Gastrocnemius medialis (tissue), 4 donors: Measurements from ENCODE around the gene GLTPD2. TPM values are rescaled to one million over a fixed set of nuclear protein-coding genes. Genes with fewer than 3 reads are reported as not detected.

Source experiments
- ATAC-seq, 2 donors: fragments of 150-250 bp; one replicate each; pipeline ENCODE4 v1.9.1; 2016
- DNase-seq, 2 donors: peaks; one replicate each; pipeline ENCODE4 v3.0.0-alpha.2; 2019
- H3K27ac ChIP-seq, 4 donors: fragments of 200-600 bp; sonication (generic); 1 replicate in 1 of 4; 2 replicates in 3 of 4; pipeline ENCODE4 v1.5.1; 2016 to 2018; ENCODE audit warnings: mild to moderate bottlenecking in 2 of 4, moderate library complexity in 1 of 4
- H3K27me3 ChIP-seq, 3 donors: fragments of 200-600 bp; sonication (generic) in 2 of 3; 1 replicate in 1 of 3; 2 replicates in 2 of 3; pipeline versions ENCODE4 v1.5.1 to v1.6.0; 2016 to 2019; ENCODE audit warnings: mild to moderate bottlenecking in 1 of 3, moderate library complexity in 1 of 3
- H3K36me3 ChIP-seq, 2 donors: fragments of 200-600 bp; sonication (generic) in 1 of 2; one replicate each; pipeline ENCODE4 v1.5.1; 2017 to 2018
- H3K4me1 ChIP-seq, 2 donors: fragments of 200-600 bp; sonication (generic) in 1 of 2; one replicate each; pipeline ENCODE4 v1.5.1; 2016 to 2017; ENCODE audit warnings: mild to moderate bottlenecking in 2 of 2
- H3K4me3 ChIP-seq, 4 donors: fragments of 200-600 bp; sonication (generic) in 3 of 4; 1 replicate in 1 of 4; 2 replicates in 3 of 4; pipeline ENCODE4 v1.5.1; 2016 to 2019; ENCODE audit warnings: mild to moderate bottlenecking in 2 of 4
- H3K9me3 ChIP-seq, 3 donors: fragments of 200-600 bp; sonication (generic) in 2 of 3; 1 replicate in 1 of 3; 2 replicates in 2 of 3; pipeline ENCODE4 v1.5.1; 2016 to 2019
- CTCF ChIP-seq, 5 experiments: fragments of 450-650 bp in 3 of 5; fragments of 200-600 bp in 2 of 5; sonication (generic) in 2 of 5; IDR thresholded peaks in 4 of 5; conservative IDR thresholded peaks in 1 of 5; 1 replicate in 4 of 5; 2 replicates in 1 of 5; pipeline ENCODE4 v1.5.1; 2016 to 2019; ENCODE audit warnings: antibody characterized with exemption in 5 of 5, mild to moderate bottlenecking in 3 of 5, moderate library complexity in 3 of 5
- POLR2A ChIP-seq, 2 donors: fragments of 450-650 bp; IDR thresholded peaks; one replicate each; pipeline ENCODE4 v1.6.1; 2017; ENCODE audit warnings: antibody characterized with exemption in 2 of 2, mild to moderate bottlenecking in 2 of 2, moderate library complexity in 2 of 2
- in situ Hi-C, 4 donors: fragments of 200-750 bp; cut with MboI; loops; one replicate each; pipeline versions ENCODE4 v1.15.0 to v1.8.0; 2017; ENCODE audit warnings: low sequenced_read_pairs in 4 of 4
- intact Hi-C: fragments of 100-400 bp; cut with DNase I; formaldehyde crosslinking; loops from one replicate; pipeline ENCODE4 v1.15.1; 2023; ENCODE audit warnings: low total_unique reads
- total RNA-seq, 4 donors: library from RNA; depleted of rRNA; stranded (reverse); fragments of >200 nt; gene quantifications; one replicate each; pipeline versions ENCODE4 v1.1.0 to v1.2.3, GENCODE V29; 2016

Gene GLTPD2
- total RNA-seq, 4 donors from 2014 or later, result 0.53 TPM; not detected in 3

GRCh38 chr17:4772235-4772613 lies 16.5 kb upstream of the GLTPD2 start:
- H3K4me3 ChIP-seq, result no peak overlapping the region
- TF ChIP-seq POLR2A (IDR thresholded peaks at IDR 0.05) (no peak), CTCF (IDR thresholded peaks at IDR 0.05 in 4 of 5, conservative IDR thresholded peaks at IDR 0.05 in 1 of 5) (no peak)
- intact Hi-C loops, result no loop called here

DNA sequence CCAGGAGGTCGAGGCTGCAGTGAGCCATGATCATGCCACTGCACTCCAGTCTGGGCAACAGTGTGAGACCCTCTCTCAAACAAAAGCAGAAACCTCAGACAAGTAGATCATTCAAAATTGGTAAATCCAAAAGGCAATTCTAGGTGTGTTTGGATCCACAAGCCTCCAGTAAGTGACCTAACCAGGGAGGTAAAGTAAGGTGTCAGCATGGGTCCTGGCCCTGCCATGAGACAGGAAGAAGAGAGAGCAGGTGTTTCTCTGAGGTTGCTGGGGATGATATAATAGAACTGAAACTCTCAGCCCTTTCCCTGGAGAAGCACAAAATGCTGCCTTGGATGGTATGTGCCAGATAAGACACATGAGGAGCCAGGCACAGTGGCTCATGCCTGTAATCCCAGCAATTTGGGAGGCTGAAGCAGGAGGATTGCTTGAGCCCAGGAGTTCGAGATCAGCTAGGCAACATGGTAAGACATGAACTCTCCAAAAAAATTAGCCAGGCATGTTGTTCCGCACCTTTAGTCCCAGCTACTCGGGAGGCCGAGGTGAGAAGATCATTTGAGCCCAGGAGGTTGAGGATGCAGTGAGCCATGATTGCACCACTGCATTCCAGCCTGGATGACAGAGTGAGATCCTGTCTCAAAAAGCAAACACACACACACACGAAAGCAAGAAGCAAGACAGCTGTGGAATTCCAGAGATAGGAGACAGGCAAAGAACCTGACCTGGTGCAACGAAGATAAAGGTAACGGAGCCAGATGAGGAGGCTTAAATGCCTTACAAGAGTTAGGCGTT lies 10.6 kb upstream of the GLTPD2 start:
- no peaks in the 10 kb centered on the region for H3K36me3 ChIP-seq
- ATAC-seq (no peak), DNase-seq (no peak)
- intact Hi-C loops (no loop called here), in situ Hi-C loops (loop anchor here in 2 of 4 donors (25.0 kb wide), 1 partner anchor 109 kb away; the partner anchor contains the start of gene C17orf107 (in 2 of the 2))
- no peak overlapping the region for H3K4me3 ChIP-seq
- H3K27ac ChIP-seq, result no peak overlapping the region
- peaks cover 18 to 27% (median 24%) of the 10 kb centered on the region in 3 donors for H3K27me3 ChIP-seq
- H3K4me1 ChIP-seq, result no peaks in the 10 kb centered on the region
- no peak for TF ChIP-seq POLR2A (IDR thresholded peaks at IDR 0.05)
- no peak for TF ChIP-seq CTCF (IDR thresholded peaks at IDR 0.05 in 4 of 5, conservative IDR thresholded peaks at IDR 0.05 in 1 of 5)
- no peaks in the 10 kb centered on the region for H3K9me3 ChIP-seq

More at GRCh38 chr17:4772235-4772613, 16.5 kb upstream of the GLTPD2 start:
- H3K27me3 ChIP-seq, result peaks cover 8 to 12% (median 10%) of the 10 kb centered on the region in 3 donors
- H3K9me3 ChIP-seq, result no peaks in the 10 kb centered on the region
- in situ Hi-C loops, result no loop called here
- no peak overlapping the region for H3K27ac ChIP-seq
- H3K36me3 ChIP-seq, result no peaks in the 10 kb centered on the region
- DNase-seq, result no peak
- H3K4me1 ChIP-seq, result no peaks in the 10 kb centered on the region
- no peak for ATAC-seq

GRCh38 chr17:4780325-4780955 lies 8.3 kb upstream of the GLTPD2 start:
- in situ Hi-C loops (loop anchor here (10.0 to 25.0 kb wide), 3 partner anchors 46 to 107 kb away; partner anchors contain the start of genes C17orf107 (in 2 of the 4), CXCL16 (in 1 of the 4), MED11 (in 1 of the 4) and ZMYND15 (in 1 of the 4)), intact Hi-C loops (no loop called here)
- TF ChIP-seq POLR2A (IDR thresholded peaks at IDR 0.05) (no peak), CTCF (IDR thresholded peaks at IDR 0.05 in 4 of 5, conservative IDR thresholded peaks at IDR 0.05 in 1 of 5) (no peak)
- no peaks in the 10 kb centered on the region for H3K36me3 ChIP-seq
- H3K27ac ChIP-seq, result no peak overlapping the region
- ATAC-seq (no peak), DNase-seq (no peak)
- H3K4me3 ChIP-seq, result no peak overlapping the region
- peaks cover 3 to 4% of the 10 kb centered on the region in 2 donors for H3K4me1 ChIP-seq
- no peaks in the 10 kb centered on the region for H3K9me3 ChIP-seq
- peaks cover 36 to 47% (median 45%) of the 10 kb centered on the region in 3 donors for H3K27me3 ChIP-seq

- Histone ChIP-seq H3K4me1 (peaks cover 20 to 25% of the 10 kb centered on the region in 2 donors), H3K27me3 (peaks cover 40 to 63% (median 55%) of the 10 kb centered on the region in 3 donors), H3K36me3 (no peaks in the 10 kb centered on the region), H3K9me3 (no peaks in the 10 kb centered on the region), H3K27ac (no peak overlapping the region), H3K4me3 (no peak overlapping the region)
- in situ Hi-C loops (loop anchor here (10.0 to 25.0 kb wide), 3 partner anchors 48 to 105 kb away; partner anchors contain the start of genes C17orf107 (in 2 of the 4), CXCL16 (in 1 of the 4), MED11 (in 1 of the 4) and ZMYND15 (in 1 of the 4)), intact Hi-C loops (no loop called here)
- TF ChIP-seq CTCF (IDR thresholded peaks at IDR 0.05 in 4 of 5, conservative IDR thresholded peaks at IDR 0.05 in 1 of 5) (no peak), POLR2A (IDR thresholded peaks at IDR 0.05) (no peak)
- no peak for DNase-seq
- no peak for ATAC-seq
Measured at GRCh38 chr17:4782652-4783051, 6.1 kb upstream of the GLTPD2 start.
